ENCODE measurements around the gene DPH7.

DPH7 gene

GRCh38 chr9:137615387-137615871, 36.7 kb upstream of the DPH7 start:
- TF ChIP-seq PAX5 (IDR thresholded peaks at IDR 0.05; ENCODE audit: insufficient read depth, low read length, severe bottlenecking) (no peak), TAF1 (IDR thresholded peaks at IDR 0.05; ENCODE audit: low read depth, low read length) (no peak), SPI1 (IDR thresholded peaks at IDR 0.05; ENCODE audit: low read depth, low read length) (no peak), POLR2AphosphoS5 (IDR thresholded peaks at IDR 0.05; ENCODE audit: low read depth, low read length) (no peak), POLR2A (IDR thresholded peaks at IDR 0.05; ENCODE audit: low read depth, low read length) (no peak), POU2F2 (IDR thresholded peaks at IDR 0.05; ENCODE audit: low read depth, low read length) (no peak)
- DNase-seq (ENCODE audit: insufficient read length, low spot score) (no peak), FAIRE-seq (no peak)

GRCh38 chr9:137614631-137615386, 36.1 kb upstream of the DPH7 start:
- no peak for DNase-seq (ENCODE audit: insufficient read length, low spot score)

GRCh38 chr9:137613738-137614523, 35.2 kb upstream of the DPH7 start:
- DNase-seq (ENCODE audit: insufficient read length, low spot score): no peak
- TF ChIP-seq PAX5 (IDR thresholded peaks at IDR 0.05; ENCODE audit: insufficient read depth, low read length, severe bottlenecking): no peak
- TF ChIP-seq TAF1 (IDR thresholded peaks at IDR 0.05; ENCODE audit: low read depth, low read length): no peak
- no peak for TF ChIP-seq POLR2AphosphoS5 (IDR thresholded peaks at IDR 0.05; ENCODE audit: low read depth, low read length)
- TF ChIP-seq SPI1 (IDR thresholded peaks at IDR 0.05; ENCODE audit: low read depth, low read length): no peak
- TF ChIP-seq POU2F2 (IDR thresholded peaks at IDR 0.05; ENCODE audit: low read depth, low read length): no peak
- no peak for TF ChIP-seq POLR2A (IDR thresholded peaks at IDR 0.05; ENCODE audit: low read depth, low read length)
- FAIRE-seq: no peak

More at GRCh38 chr9:137614631-137615386, 36.1 kb upstream of the DPH7 start:
- no peak for FAIRE-seq
- no peak for TF ChIP-seq TAF1 (IDR thresholded peaks at IDR 0.05; ENCODE audit: low read depth, low read length)
- TF ChIP-seq POLR2AphosphoS5 (IDR thresholded peaks at IDR 0.05; ENCODE audit: low read depth, low read length): no peak
- no peak for TF ChIP-seq POLR2A (IDR thresholded peaks at IDR 0.05; ENCODE audit: low read depth, low read length)
- no peak for TF ChIP-seq PAX5 (IDR thresholded peaks at IDR 0.05; ENCODE audit: insufficient read depth, low read length, severe bottlenecking)
- no peak for TF ChIP-seq SPI1 (IDR thresholded peaks at IDR 0.05; ENCODE audit: low read depth, low read length)
- TF ChIP-seq POU2F2 (IDR thresholded peaks at IDR 0.05; ENCODE audit: low read depth, low read length): no peak

- DNase-seq (ENCODE audit: insufficient read length, low spot score): no peak
- TF ChIP-seq POLR2AphosphoS5 (IDR thresholded peaks at IDR 0.05; ENCODE audit: low read depth, low read length): 0 out of 2 replicates have a peak, but pooled peaks have one; percentile 33
- TF ChIP-seq TAF1 (IDR thresholded peaks at IDR 0.05; ENCODE audit: low read depth, low read length): no peak
- TF ChIP-seq POLR2A (IDR thresholded peaks at IDR 0.05; ENCODE audit: low read depth, low read length): no peak
- no peak for FAIRE-seq
Measured at GRCh38 chr9:137613259-137613658, 34.5 kb upstream of the DPH7 start.

GRCh38 chr9:137612741-137613142, 34.0 kb upstream of the DPH7 start:
- FAIRE-seq: no peak
- no peak for DNase-seq (ENCODE audit: insufficient read length, low spot score)
- no peak for TF ChIP-seq SPI1 (IDR thresholded peaks at IDR 0.05; ENCODE audit: low read depth, low read length)
- no peak for TF ChIP-seq POLR2AphosphoS5 (IDR thresholded peaks at IDR 0.05; ENCODE audit: low read depth, low read length)
- TF ChIP-seq POLR2A (IDR thresholded peaks at IDR 0.05; ENCODE audit: low read depth, low read length): no peak
- no peak for TF ChIP-seq PAX5 (IDR thresholded peaks at IDR 0.05; ENCODE audit: insufficient read depth, low read length, severe bottlenecking)
- TF ChIP-seq POU2F2 (IDR thresholded peaks at IDR 0.05; ENCODE audit: low read depth, low read length): no peak
- TF ChIP-seq TAF1 (IDR thresholded peaks at IDR 0.05; ENCODE audit: low read depth, low read length): no peak

- no peak for TF ChIP-seq POLR2AphosphoS5 (IDR thresholded peaks at IDR 0.05; ENCODE audit: low read depth, low read length)
- no peak for TF ChIP-seq SPI1 (IDR thresholded peaks at IDR 0.05; ENCODE audit: low read depth, low read length)
- no peak for TF ChIP-seq POLR2A (IDR thresholded peaks at IDR 0.05; ENCODE audit: low read depth, low read length)
- TF ChIP-seq PAX5 (IDR thresholded peaks at IDR 0.05; ENCODE audit: insufficient read depth, low read length, severe bottlenecking): no peak
- DNase-seq (ENCODE audit: insufficient read length, low spot score) (no peak), FAIRE-seq (peak; percentile 28)
Measured at GRCh38 chr9:137611623-137612609, 33.2 kb upstream of the DPH7 start.

- TF ChIP-seq PAX5 (IDR thresholded peaks at IDR 0.05; ENCODE audit: insufficient read depth, low read length, severe bottlenecking) (no peak), SPI1 (IDR thresholded peaks at IDR 0.05; ENCODE audit: low read depth, low read length) (no peak), POU2F2 (IDR thresholded peaks at IDR 0.05; ENCODE audit: low read depth, low read length) (no peak), POLR2AphosphoS5 (IDR thresholded peaks at IDR 0.05; ENCODE audit: low read depth, low read length) (no peak), TAF1 (IDR thresholded peaks at IDR 0.05; ENCODE audit: low read depth, low read length) (no peak), POLR2A (IDR thresholded peaks at IDR 0.05; ENCODE audit: low read depth, low read length) (no peak)
- no peak for DNase-seq (ENCODE audit: insufficient read length, low spot score)
- FAIRE-seq: no peak
Measured at GRCh38 chr9:137610944-137611343, 32.2 kb upstream of the DPH7 start.

- DNase-seq (ENCODE audit: insufficient read length, low spot score): no peak
- no peak for TF ChIP-seq POU2F2 (IDR thresholded peaks at IDR 0.05; ENCODE audit: low read depth, low read length)
- no peak for TF ChIP-seq PAX5 (IDR thresholded peaks at IDR 0.05; ENCODE audit: insufficient read depth, low read length, severe bottlenecking)
- no peak for TF ChIP-seq POLR2AphosphoS5 (IDR thresholded peaks at IDR 0.05; ENCODE audit: low read depth, low read length)
- no peak for TF ChIP-seq TAF1 (IDR thresholded peaks at IDR 0.05; ENCODE audit: low read depth, low read length)
- no peak for TF ChIP-seq SPI1 (IDR thresholded peaks at IDR 0.05; ENCODE audit: low read depth, low read length)
- no peak for TF ChIP-seq POLR2A (IDR thresholded peaks at IDR 0.05; ENCODE audit: low read depth, low read length)
- no peak for FAIRE-seq
Measured at GRCh38 chr9:137607141-137607857, 28.6 kb upstream of the DPH7 start.
